ENCODE measurements around the gene MAP4K4. TPM values are rescaled to one million over a fixed set of nuclear protein-coding genes. Genes with fewer than 3 reads are reported as not detected.

Gene MAP4K4
- polyA plus RNA-seq, 1 donor (not counting 4 experiments of a cell fraction or from before 2014, with no cell fraction given), result 84.1 TPM

GRCh38 chr2:101759162-101759561 lies 61.7 kb downstream of the MAP4K4 start:
- H3K36me3 ChIP-seq (ENCODE audit: control insufficient read depth in 2 of 2, extremely low read depth in 1 of 2, insufficient read depth in 2 of 2, low read length in 2 of 2), result peaks cover 0 to 4% of the 10 kb centered on the region in 2 experiments
- no peaks in the 10 kb centered on the region for H4K20me1 ChIP-seq (ENCODE audit: control insufficient read depth, extremely low read depth, insufficient read depth, low read length)
- H3K9ac ChIP-seq (ENCODE audit: control insufficient read depth, extremely low read depth, insufficient read depth, low read length), result no peak overlapping the region
- DNase-seq (ENCODE audit: low read depth, low spot score), result no peak
- TF ChIP-seq CTCF (optimal IDR thresholded peaks at IDR 0.05 in 1 of 3, IDR thresholded peaks at IDR 0.05 in 1 of 3, conservative IDR thresholded peaks at IDR 0.05 in 1 of 3; ENCODE audit: extremely low read depth in 1 of 3, insufficient read depth in 2 of 3, low read length in 3 of 3) (no peak), EZH2 (IDR thresholded peaks at IDR 0.05; ENCODE audit: low read length) (no peak)
- H3K9me3 ChIP-seq (ENCODE audit: control insufficient read depth, low read depth, low read length), result no peaks in the 10 kb centered on the region
- peak overlapping the region; percentile 64 for H3K27ac ChIP-seq (ENCODE audit: control insufficient read depth, insufficient read depth, low read length)
- H2AFZ ChIP-seq (ENCODE audit: control insufficient read depth, low read length), result no peak overlapping the region
- dilution Hi-C loops (cut with MboI; ENCODE audit: extremely low pct_ligation_motif_present, low sequenced_read_pairs), result no loop called here
- H3K4me1 ChIP-seq (ENCODE audit: control insufficient read depth, extremely low read depth, insufficient read depth, low read length), result peaks cover 29% of the 10 kb centered on the region
- H3K9me1 ChIP-seq (ENCODE audit: control insufficient read depth, extremely low read depth, insufficient read depth, low read length), result no peaks in the 10 kb centered on the region
- peaks cover 90% of the 10 kb centered on the region for H3K79me2 ChIP-seq (ENCODE audit: control insufficient read depth, insufficient read depth, low read length)
- FAIRE-seq, result peak; percentile 61
- H3K4me3 ChIP-seq (ENCODE audit: control insufficient read depth in 2 of 3, extremely low read depth in 1 of 3, insufficient read depth in 2 of 3, low read depth in 1 of 3, low read length in 3 of 3), result no peak overlapping the region
- no peaks in the 10 kb centered on the region for H3K27me3 ChIP-seq (ENCODE audit: control insufficient read depth, extremely low read depth, insufficient read depth, low read length)
- peak overlapping the region; percentile 65 for H3K4me2 ChIP-seq (ENCODE audit: control insufficient read depth, extremely low read depth, insufficient read depth, low read depth, low read length)

DNA sequence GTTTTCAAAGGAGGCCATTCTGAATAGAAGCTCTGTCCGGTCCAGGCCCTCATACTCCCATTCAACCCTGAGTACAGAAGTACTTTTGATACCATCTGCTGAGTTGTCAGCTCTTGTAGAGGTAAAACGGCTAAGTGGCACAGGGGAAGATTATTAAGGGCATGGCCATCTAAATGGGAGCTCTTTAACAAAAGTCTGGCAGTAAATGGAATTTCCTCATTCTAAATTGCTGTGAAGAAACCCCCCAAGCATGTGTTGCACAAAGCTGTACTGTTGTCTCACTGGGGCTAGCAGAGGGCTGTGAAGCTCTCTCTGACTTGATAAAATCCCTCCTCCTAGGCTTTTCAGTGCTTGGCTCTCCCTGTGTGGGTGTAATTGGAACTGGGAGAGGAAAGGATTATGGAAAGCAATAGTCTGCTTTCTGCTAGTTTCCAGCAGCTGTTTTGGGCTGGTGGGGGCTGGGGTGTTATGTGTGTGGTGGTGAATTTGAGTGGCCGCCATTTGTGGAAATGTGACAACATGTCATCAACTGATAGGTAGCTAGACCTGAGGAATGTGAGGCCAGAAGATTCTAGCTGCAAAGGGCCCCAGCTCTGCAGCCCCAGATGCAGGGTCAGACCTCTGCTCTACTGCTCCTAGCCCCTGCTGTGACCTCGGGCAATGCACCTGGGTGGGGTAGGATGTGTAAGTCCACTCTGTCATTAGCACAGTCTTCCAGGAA lies 65.1 kb downstream of the MAP4K4 start:
- no peaks in the 10 kb centered on the region for H4K20me1 ChIP-seq (ENCODE audit: control insufficient read depth, extremely low read depth, insufficient read depth, low read length)
- FAIRE-seq, result no peak
- no peak overlapping the region for H3K9ac ChIP-seq (ENCODE audit: control insufficient read depth, extremely low read depth, insufficient read depth, low read length)
- no peak overlapping the region for H2AFZ ChIP-seq (ENCODE audit: control insufficient read depth, low read length)
- H3K4me3 ChIP-seq (ENCODE audit: control insufficient read depth in 2 of 3, extremely low read depth in 1 of 3, insufficient read depth in 2 of 3, low read depth in 1 of 3, low read length in 3 of 3), result no peak overlapping the region
- H3K27me3 ChIP-seq (ENCODE audit: control insufficient read depth, extremely low read depth, insufficient read depth, low read length), result no peaks in the 10 kb centered on the region
- no peak for TF ChIP-seq EZH2 (IDR thresholded peaks at IDR 0.05; ENCODE audit: low read length)
- no peak for TF ChIP-seq CTCF (optimal IDR thresholded peaks at IDR 0.05 in 1 of 3, IDR thresholded peaks at IDR 0.05 in 1 of 3, conservative IDR thresholded peaks at IDR 0.05 in 1 of 3; ENCODE audit: extremely low read depth in 1 of 3, insufficient read depth in 2 of 3, low read length in 3 of 3)
- H3K9me3 ChIP-seq (ENCODE audit: control insufficient read depth, low read depth, low read length), result no peaks in the 10 kb centered on the region
- peak overlapping the region; percentile 3 for H3K27ac ChIP-seq (ENCODE audit: control insufficient read depth, insufficient read depth, low read length)
- no peaks in the 10 kb centered on the region for H3K36me3 ChIP-seq (ENCODE audit: control insufficient read depth in 2 of 2, extremely low read depth in 1 of 2, insufficient read depth in 2 of 2, low read length in 2 of 2)
- no peaks in the 10 kb centered on the region for H3K9me1 ChIP-seq (ENCODE audit: control insufficient read depth, extremely low read depth, insufficient read depth, low read length)
- peaks cover 85% of the 10 kb centered on the region for H3K79me2 ChIP-seq (ENCODE audit: control insufficient read depth, insufficient read depth, low read length)
- H3K4me1 ChIP-seq (ENCODE audit: control insufficient read depth, extremely low read depth, insufficient read depth, low read length), result peaks cover 46% of the 10 kb centered on the region
- DNase-seq (ENCODE audit: low read depth, low spot score), result no peak
- dilution Hi-C loops (cut with MboI; ENCODE audit: extremely low pct_ligation_motif_present, low sequenced_read_pairs), result no loop called here
- H3K4me2 ChIP-seq (ENCODE audit: control insufficient read depth, extremely low read depth, insufficient read depth, low read depth, low read length), result peak overlapping the region; percentile 12
